Adrenal gland (tissue), 19 donors: ENCODE measurements around the gene TNFSF9. TPM values are rescaled to one million over a fixed set of nuclear protein-coding genes. Genes with fewer than 3 reads are reported as not detected.

Experiments used
- DNase-seq, 7 donors: peaks; one replicate each; pipeline ENCODE4 v3.0.0-alpha.2; 2019 to 2020
- H3K27ac ChIP-seq, 5 donors: fragments of 200-600 bp; sonication (generic) in 4 of 5; 1 replicate in 3 of 5; 2 replicates in 2 of 5; pipeline versions ENCODE4 v1.5.1 to v1.8.0; 2016 to 2020; ENCODE audit warnings: mild to moderate bottlenecking in 1 of 5
- H3K27me3 ChIP-seq: fragments of 200-600 bp; 2 replicates; pipeline ENCODE4 v1.8.0; 2021
- H3K36me3 ChIP-seq, 2 donors: fragments of 200-600 bp; replicated peaks in 1 of 2; 1 replicate in 1 of 2; 2 replicates in 1 of 2; pipeline versions ENCODE4 v1.5.1 to v1.8.0; 2018 to 2022
- H3K4me1 ChIP-seq, 2 donors: fragments of 200-600 bp; replicated peaks in 1 of 2; 1 replicate in 1 of 2; 2 replicates in 1 of 2; pipeline versions ENCODE4 v1.5.1 to v1.8.0; 2018 to 2021
- H3K4me3 ChIP-seq, 4 donors: fragments of 200-600 bp; sonication (generic) in 3 of 4; one replicate each; pipeline ENCODE4 v1.5.1; 2016 to 2018
- H3K9me3 ChIP-seq, 3 donors: fragments of 200-600 bp; sonication (generic) in 1 of 3; replicated peaks in 1 of 3; 1 replicate in 2 of 3; 2 replicates in 1 of 3; pipeline versions ENCODE4 v1.5.1 to v1.8.0; 2016 to 2021
- POLR2A ChIP-seq, 2 donors: fragments of 450-650 bp; IDR thresholded peaks; one replicate each; pipeline ENCODE4 v1.6.1; 2017; ENCODE audit warnings: antibody characterized with exemption in 2 of 2, mild to moderate bottlenecking in 2 of 2, moderate library complexity in 1 of 2
- WGBS, 4 donors: extraction: QIAGEN DNeasy Blood & Tissue Kit in 2 of 4; methylation state at CpG; one replicate each; pipeline versions ENCODE4 v1.1.5 to v1.1.7; 2013 to 2017; 5-methylcytosine and 5-hydroxymethylcytosine counted together
- intact Hi-C, 2 donors: fragments of 100-400 bp; cut with DNase I; formaldehyde crosslinking; loops; one replicate each; pipeline versions ENCODE4 v1.14.1 to v1.15.0; 2022 to 2023
- long read RNA-seq, 10 donors: library from polyadenylated mRNA in 3 of 10; unstranded in 2 of 10; stranded (forward) in 1 of 10; transcript quantifications; one replicate each; pipeline ENCODE4 v2.0.0 and lab custom pipeline, GENCODE V29; 2021 to 2026
- polyA plus RNA-seq, 3 donors: library from polyadenylated mRNA; stranded (reverse); fragments of 200-250 nt in 2 of 3; fragments of 350-450 nt in 1 of 3; fragmentation: Illumina TruSeq in 1 of 3; extraction: RNeasy Lipid Tissue Mini Kit (QIAGEN cat#74804) in 1 of 3; gene quantifications; one replicate each; pipeline ENCODE4 v1.2.3, GENCODE V29; 2013 to 2014
- total RNA-seq, 9 donors: library from RNA; depleted of rRNA in 4 of 9; stranded (reverse); fragments of >200 nt in 4 of 9; fragments of 120-200 nt in 1 of 9; fragmentation: NEBNext Ultra II Directional in 1 of 9; extraction: Animal tissue kit (Norgen Biotek cat#: 25700) in 1 of 9; gene quantifications; one replicate each; pipeline versions ENCODE4 v1.1.0 to v1.2.4, GENCODE V29; 2013 to 2023
- TF ChIP-seq, protein P1 (sequence below), 6 experiments: fragments of 450-650 bp in 4 of 6; fragments of 200-600 bp in 2 of 6; sonication (generic) in 1 of 6; IDR thresholded peaks; 1 replicate in 5 of 6; 2 replicates in 1 of 6; pipeline versions ENCODE4 v1.5.1 to v1.8.0; 2016 to 2021; ENCODE audit warnings: antibody characterized with exemption in 6 of 6, mild to moderate bottlenecking in 2 of 6, moderate library complexity in 1 of 6
- donor health status: healthy with polysubstance abuse.
- donor health status: Bipolar disorder and iron deficiency.
- donor health status: DM: yes; HTN: yes; CAD: no.
- donor health status: DM: no; HTN: no; CAD: no.
- donor health status: DM: no; HTN: no; CAD: no.
- donor health status: DM: yes; HTN: yes; CAD: no.

TNFSF9 gene, protein sequence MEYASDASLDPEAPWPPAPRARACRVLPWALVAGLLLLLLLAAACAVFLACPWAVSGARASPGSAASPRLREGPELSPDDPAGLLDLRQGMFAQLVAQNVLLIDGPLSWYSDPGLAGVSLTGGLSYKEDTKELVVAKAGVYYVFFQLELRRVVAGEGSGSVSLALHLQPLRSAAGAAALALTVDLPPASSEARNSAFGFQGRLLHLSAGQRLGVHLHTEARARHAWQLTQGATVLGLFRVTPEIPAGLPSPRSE
- total RNA-seq: 1 to 10 TPM in 4 of 9 donors, under 1 TPM in 4, not detected in 1; 0.50 to 1.6 (median 0.89) TPM
- polyA plus RNA-seq: under 1 TPM; 0.16 to 0.40 (median 0.32) TPM
- long read RNA-seq, donor 1: 0 reads
- long read RNA-seq, donor 2, partial matches to known transcripts: 0 of 1 reads
- long read RNA-seq, donor 2, other reads (novel, unspliced or antisense): 0 of 1 reads
- long read RNA-seq, donor 3: 0 reads
- long read RNA-seq, donor 4: 0 reads
- long read RNA-seq, donor 5, partial matches to known transcripts: 0 of 1 reads
- long read RNA-seq, donor 5, other reads (novel, unspliced or antisense): 0 of 1 reads
- long read RNA-seq, donor 6: 0 reads
- long read RNA-seq, donor 7, partial matches to known transcripts: 0 of 1 reads
- long read RNA-seq, donor 7, other reads (novel, unspliced or antisense): 0 of 1 reads
- long read RNA-seq, donor 8: 0 reads
- long read RNA-seq, donor 9: 0 reads
- long read RNA-seq, donor 10: 0 reads

GRCh38 chr19:6530386-6531162 lies at the start of gene TNFSF9:
Gene TNFSF9, plus strand, starts transcription at chr19:6531026. Its CDS starts 11 bp downstream, at chr19:6531037.
- H3K9me3 ChIP-seq: no peaks in the 10 kb centered on the region
- H3K4me1 ChIP-seq: peaks cover 11 to 15% of the 10 kb centered on the region in 2 donors
- intact Hi-C loops: no loop called here
- peaks cover 6% of the 10 kb centered on the region for H3K27me3 ChIP-seq
- 1 to 3% (median 1%) methylated on average over 27 to 44 of the region's 44 CpGs for WGBS, 4 donors
- TF ChIP-seq, protein P1, sequence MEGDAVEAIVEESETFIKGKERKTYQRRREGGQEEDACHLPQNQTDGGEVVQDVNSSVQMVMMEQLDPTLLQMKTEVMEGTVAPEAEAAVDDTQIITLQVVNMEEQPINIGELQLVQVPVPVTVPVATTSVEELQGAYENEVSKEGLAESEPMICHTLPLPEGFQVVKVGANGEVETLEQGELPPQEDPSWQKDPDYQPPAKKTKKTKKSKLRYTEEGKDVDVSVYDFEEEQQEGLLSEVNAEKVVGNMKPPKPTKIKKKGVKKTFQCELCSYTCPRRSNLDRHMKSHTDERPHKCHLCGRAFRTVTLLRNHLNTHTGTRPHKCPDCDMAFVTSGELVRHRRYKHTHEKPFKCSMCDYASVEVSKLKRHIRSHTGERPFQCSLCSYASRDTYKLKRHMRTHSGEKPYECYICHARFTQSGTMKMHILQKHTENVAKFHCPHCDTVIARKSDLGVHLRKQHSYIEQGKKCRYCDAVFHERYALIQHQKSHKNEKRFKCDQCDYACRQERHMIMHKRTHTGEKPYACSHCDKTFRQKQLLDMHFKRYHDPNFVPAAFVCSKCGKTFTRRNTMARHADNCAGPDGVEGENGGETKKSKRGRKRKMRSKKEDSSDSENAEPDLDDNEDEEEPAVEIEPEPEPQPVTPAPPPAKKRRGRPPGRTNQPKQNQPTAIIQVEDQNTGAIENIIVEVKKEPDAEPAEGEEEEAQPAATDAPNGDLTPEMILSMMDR (IDR thresholded peaks at IDR 0.05): no peak
- peak; percentile 30 to 88 for TF ChIP-seq POLR2A (IDR thresholded peaks at IDR 0.05)
- peak within 1 kb of the TSS in 3 of 5 donors; percentile 47 to 66 (median 57) for H3K27ac ChIP-seq
- peak; percentile 87 to 95 (median 94) for DNase-seq
- H3K36me3 ChIP-seq: no peaks in the 10 kb centered on the region
- H3K4me3 ChIP-seq: peak within 1 kb of the TSS in 3 of 4 donors; percentile 12 to 56 (median 33)

DNA sequence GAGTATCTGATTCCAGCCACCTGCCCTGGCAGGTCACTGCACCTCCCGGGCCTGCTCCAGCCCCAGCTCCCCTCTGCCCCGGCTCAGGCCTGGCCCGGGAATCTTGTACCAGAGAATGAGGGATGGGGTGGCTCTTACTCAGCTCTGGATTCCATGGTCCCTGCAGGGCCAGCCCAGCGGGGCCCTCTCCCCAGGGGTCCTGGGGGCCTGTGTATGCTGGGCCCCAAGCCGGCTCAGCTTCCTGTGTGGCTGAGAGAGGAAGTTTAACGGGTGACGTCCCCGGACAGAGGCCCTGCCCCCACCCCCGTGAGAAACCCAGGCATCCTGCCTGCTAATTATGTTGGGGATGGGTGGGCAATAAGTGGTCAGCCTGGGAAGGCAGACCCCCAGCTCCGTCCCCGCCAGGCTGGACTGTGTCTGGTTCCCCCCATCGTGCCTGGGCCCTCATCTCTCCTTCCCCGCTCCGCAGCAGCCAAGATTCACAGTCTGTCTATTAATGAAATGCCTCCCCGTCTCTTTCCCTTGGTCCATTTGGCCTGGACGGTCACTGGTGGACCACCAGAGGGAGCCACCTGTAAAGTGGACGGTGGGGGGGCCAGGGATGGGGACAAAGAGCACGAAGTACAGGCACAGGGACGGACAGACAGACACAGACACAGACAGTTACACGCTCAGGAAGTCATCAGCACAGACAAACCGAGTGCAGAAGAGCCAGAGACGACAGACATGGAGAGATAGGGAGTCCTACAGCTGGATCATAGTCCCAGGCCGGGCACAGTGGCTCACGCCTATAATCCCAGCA lies 49.1 kb upstream of the TNFSF9 start, which contains the start of gene DENND1C:
DENND1C (minus strand) TSS at position 247 of the 802 bp plus-strand sequence; CDS start at position 155, 92 bp downstream.
- TF ChIP-seq, protein P1 (IDR thresholded peaks at IDR 0.05): peak; percentile 29 to 70 (median 54)
- TF ChIP-seq POLR2A (IDR thresholded peaks at IDR 0.05): no peak
- Histone ChIP-seq H3K36me3 (no peaks in the 10 kb centered on the region), H3K4me1 (no peaks in the 10 kb centered on the region), H3K9me3 (no peaks in the 10 kb centered on the region), H3K4me3 (peak within 1 kb of the TSS in 1 of 4 donors; percentile 26), H3K27ac (peak within 1 kb of the TSS in 1 of 5 donors; percentile 36), H3K27me3 (no peaks in the 10 kb centered on the region)
- peak in 5 of 7 donors; percentile 52 to 69 (median 59) for DNase-seq
- WGBS, 4 donors: 31 to 48% (median 40%) methylated on average over 16 to 24 of the region's 24 CpGs
- intact Hi-C loops: no loop called here

DNA sequence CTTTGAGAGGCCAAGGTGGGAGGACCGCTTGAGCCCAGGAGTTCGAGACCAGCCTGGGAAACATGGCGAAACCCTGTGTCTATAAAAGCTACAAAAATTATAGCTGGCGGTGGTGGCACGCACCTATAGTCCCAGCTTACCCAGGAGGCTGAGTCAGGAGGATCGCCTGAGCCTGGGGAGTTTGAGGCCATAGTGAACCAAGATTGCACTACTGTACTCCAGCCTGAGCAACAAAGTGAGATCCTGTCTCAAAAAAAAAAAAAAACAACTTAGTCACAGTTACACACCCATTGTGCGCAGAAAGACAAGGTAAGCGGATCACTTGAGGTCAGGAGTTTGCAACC lies 48.5 kb upstream of the TNFSF9 start:
- intact Hi-C loops: no loop called here
- no peak overlapping the region for H3K4me3 ChIP-seq
- no peak for TF ChIP-seq POLR2A (IDR thresholded peaks at IDR 0.05)
- TF ChIP-seq, protein P1 (IDR thresholded peaks at IDR 0.05): no peak
- no peaks in the 10 kb centered on the region for H3K9me3 ChIP-seq
- DNase-seq: no peak
- H3K36me3 ChIP-seq: no peaks in the 10 kb centered on the region
- H3K27me3 ChIP-seq: no peaks in the 10 kb centered on the region
- H3K27ac ChIP-seq: no peak overlapping the region
- WGBS, 4 donors: 93 to 97% (median 95%) methylated on average over 8 of the region's 8 CpGs
- H3K4me1 ChIP-seq: no peaks in the 10 kb centered on the region
